ENCODE measurements around the gene FABP3. TPM values are rescaled to one million over a fixed set of nuclear protein-coding genes. Genes with fewer than 3 reads are reported as not detected.

FABP3 gene
- polyA plus RNA-seq, 1 donor from 2014 or later: 7.1 TPM

DNA sequence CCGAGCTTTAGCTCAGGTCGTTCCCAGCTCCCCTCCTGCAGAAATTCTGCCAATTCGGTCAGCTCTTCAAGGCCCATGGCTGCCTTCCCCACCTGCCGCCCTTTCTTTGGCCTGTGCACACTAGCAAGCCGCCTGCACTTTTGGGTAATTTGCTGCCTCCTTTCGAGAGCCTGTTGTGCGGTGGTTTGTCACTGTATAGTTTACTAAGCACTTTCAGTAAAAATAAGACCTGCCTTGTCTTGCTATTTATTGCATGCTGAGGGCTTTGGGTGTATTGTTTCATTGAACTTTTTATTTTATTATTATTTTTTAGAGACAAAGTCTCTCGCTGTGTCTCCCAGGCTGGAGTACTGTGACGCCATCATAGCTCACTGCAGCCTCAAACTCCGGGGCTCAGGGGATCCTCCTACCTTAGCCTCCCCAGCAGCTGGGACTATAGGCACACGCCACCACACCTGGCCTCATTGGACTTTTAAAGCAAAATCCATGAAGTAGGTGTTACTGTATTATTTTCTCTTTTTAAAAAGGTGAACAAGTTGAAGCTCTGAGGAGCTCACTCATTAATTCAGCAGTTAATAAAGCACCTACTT, 1.1 kb upstream of the FABP3 start:
- Histone ChIP-seq H3K27me3 (ENCODE audit: insufficient read depth, low read depth, low read length) (no peaks in the 10 kb centered on the region), H3K27ac (ENCODE audit: low read length) (peak overlapping the region; percentile 82), H3K4me3 (ENCODE audit: low read length) (peak overlapping the region; percentile 61), H3K9me3 (ENCODE audit: low read length) (no peaks in the 10 kb centered on the region), H4K20me1 (ENCODE audit: insufficient read depth) (no peaks in the 10 kb centered on the region), H3F3A (ENCODE audit: insufficient read depth, low read length, poor library complexity, severe bottlenecking) (no peaks in the 10 kb centered on the region), H3K9ac (ENCODE audit: low read length) (peak overlapping the region; percentile 76), H2AFZ (ENCODE audit: low read depth, low read length) (peak overlapping the region; percentile 47), H3K4me2 (ENCODE audit: low read length) (no peak overlapping the region), H3K79me2 (replicated peaks; ENCODE audit: insufficient read depth, low read length) (no peaks in the 10 kb centered on the region), H3K9me2 (ENCODE audit: insufficient read depth, low read length) (no peaks in the 10 kb centered on the region), H3K36me3 (ENCODE audit: insufficient read depth, low read length) (no peaks in the 10 kb centered on the region)
- TF ChIP-seq EZH2 (IDR thresholded peaks at IDR 0.05; ENCODE audit: borderline replicate concordance, insufficient read depth, low read length, poor library complexity, severe bottlenecking) (no peak), POLR2AphosphoS5 (IDR thresholded peaks at IDR 0.05) (no peak), TAF1 (IDR thresholded peaks at IDR 0.05; ENCODE audit: low read depth) (no peak), EP300 (conservative IDR thresholded peaks at IDR 0.05; ENCODE audit: poor library complexity, severe bottlenecking) (no peak), SMC3 (conservative IDR thresholded peaks at IDR 0.05; ENCODE audit: poor library complexity) (no peak), MXI1 (conservative IDR thresholded peaks at IDR 0.05; ENCODE audit: poor library complexity, severe bottlenecking) (no peak), RAD21 (conservative IDR thresholded peaks at IDR 0.05) (no peak)
- TF ChIP-seq, protein P1, sequence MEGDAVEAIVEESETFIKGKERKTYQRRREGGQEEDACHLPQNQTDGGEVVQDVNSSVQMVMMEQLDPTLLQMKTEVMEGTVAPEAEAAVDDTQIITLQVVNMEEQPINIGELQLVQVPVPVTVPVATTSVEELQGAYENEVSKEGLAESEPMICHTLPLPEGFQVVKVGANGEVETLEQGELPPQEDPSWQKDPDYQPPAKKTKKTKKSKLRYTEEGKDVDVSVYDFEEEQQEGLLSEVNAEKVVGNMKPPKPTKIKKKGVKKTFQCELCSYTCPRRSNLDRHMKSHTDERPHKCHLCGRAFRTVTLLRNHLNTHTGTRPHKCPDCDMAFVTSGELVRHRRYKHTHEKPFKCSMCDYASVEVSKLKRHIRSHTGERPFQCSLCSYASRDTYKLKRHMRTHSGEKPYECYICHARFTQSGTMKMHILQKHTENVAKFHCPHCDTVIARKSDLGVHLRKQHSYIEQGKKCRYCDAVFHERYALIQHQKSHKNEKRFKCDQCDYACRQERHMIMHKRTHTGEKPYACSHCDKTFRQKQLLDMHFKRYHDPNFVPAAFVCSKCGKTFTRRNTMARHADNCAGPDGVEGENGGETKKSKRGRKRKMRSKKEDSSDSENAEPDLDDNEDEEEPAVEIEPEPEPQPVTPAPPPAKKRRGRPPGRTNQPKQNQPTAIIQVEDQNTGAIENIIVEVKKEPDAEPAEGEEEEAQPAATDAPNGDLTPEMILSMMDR (IDR thresholded peaks at IDR 0.05; ENCODE audit: poor library complexity, severe bottlenecking): no peak
- TF ChIP-seq, protein P2, sequence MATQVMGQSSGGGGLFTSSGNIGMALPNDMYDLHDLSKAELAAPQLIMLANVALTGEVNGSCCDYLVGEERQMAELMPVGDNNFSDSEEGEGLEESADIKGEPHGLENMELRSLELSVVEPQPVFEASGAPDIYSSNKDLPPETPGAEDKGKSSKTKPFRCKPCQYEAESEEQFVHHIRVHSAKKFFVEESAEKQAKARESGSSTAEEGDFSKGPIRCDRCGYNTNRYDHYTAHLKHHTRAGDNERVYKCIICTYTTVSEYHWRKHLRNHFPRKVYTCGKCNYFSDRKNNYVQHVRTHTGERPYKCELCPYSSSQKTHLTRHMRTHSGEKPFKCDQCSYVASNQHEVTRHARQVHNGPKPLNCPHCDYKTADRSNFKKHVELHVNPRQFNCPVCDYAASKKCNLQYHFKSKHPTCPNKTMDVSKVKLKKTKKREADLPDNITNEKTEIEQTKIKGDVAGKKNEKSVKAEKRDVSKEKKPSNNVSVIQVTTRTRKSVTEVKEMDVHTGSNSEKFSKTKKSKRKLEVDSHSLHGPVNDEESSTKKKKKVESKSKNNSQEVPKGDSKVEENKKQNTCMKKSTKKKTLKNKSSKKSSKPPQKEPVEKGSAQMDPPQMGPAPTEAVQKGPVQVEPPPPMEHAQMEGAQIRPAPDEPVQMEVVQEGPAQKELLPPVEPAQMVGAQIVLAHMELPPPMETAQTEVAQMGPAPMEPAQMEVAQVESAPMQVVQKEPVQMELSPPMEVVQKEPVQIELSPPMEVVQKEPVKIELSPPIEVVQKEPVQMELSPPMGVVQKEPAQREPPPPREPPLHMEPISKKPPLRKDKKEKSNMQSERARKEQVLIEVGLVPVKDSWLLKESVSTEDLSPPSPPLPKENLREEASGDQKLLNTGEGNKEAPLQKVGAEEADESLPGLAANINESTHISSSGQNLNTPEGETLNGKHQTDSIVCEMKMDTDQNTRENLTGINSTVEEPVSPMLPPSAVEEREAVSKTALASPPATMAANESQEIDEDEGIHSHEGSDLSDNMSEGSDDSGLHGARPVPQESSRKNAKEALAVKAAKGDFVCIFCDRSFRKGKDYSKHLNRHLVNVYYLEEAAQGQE (IDR thresholded peaks at IDR 0.05; ENCODE audit: borderline replicate concordance): no peak

DNA sequence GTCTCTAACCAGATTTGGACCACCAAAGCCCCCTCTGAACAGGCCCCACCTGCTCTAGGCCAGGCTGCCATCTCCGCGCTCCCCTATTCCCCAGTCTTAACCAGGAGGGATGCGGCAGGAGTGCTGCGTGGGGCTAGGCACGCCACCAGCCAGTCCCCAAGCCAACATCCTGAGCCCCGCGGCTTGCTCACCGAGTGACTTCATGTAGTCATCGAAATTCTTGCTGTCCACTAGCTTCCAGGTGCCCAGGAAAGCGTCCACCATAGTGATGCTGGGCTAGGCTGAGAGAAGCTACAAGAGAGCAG, 173 bp downstream of the FABP3 start:
- H3F3A ChIP-seq (ENCODE audit: insufficient read depth, low read length, poor library complexity, severe bottlenecking): no peaks in the 10 kb centered on the region
- H3K27me3 ChIP-seq (ENCODE audit: insufficient read depth, low read depth, low read length): no peaks in the 10 kb centered on the region
- H2AFZ ChIP-seq (ENCODE audit: low read depth, low read length): no peak overlapping the region
- no peaks in the 10 kb centered on the region for H3K9me3 ChIP-seq (ENCODE audit: low read length)
- no peaks in the 10 kb centered on the region for H4K20me1 ChIP-seq (ENCODE audit: insufficient read depth)
- peak overlapping the region; percentile 61 for H3K4me3 ChIP-seq (ENCODE audit: low read length)
- no peaks in the 10 kb centered on the region for H3K36me3 ChIP-seq (ENCODE audit: insufficient read depth, low read length)
- peak overlapping the region; percentile 19 for H3K4me2 ChIP-seq (ENCODE audit: low read length)
- peak overlapping the region; percentile 76 for H3K9ac ChIP-seq (ENCODE audit: low read length)
- peak overlapping the region; percentile 82 for H3K27ac ChIP-seq (ENCODE audit: low read length)
- H3K9me2 ChIP-seq (ENCODE audit: insufficient read depth, low read length): no peaks in the 10 kb centered on the region
- TF ChIP-seq, protein P2 (IDR thresholded peaks at IDR 0.05; ENCODE audit: borderline replicate concordance): no peak
- TF ChIP-seq MXI1 (conservative IDR thresholded peaks at IDR 0.05; ENCODE audit: poor library complexity, severe bottlenecking): no peak
- TF ChIP-seq EP300 (conservative IDR thresholded peaks at IDR 0.05; ENCODE audit: poor library complexity, severe bottlenecking): no peak
- TF ChIP-seq EZH2 (IDR thresholded peaks at IDR 0.05; ENCODE audit: borderline replicate concordance, insufficient read depth, low read length, poor library complexity, severe bottlenecking): no peak
- no peak for TF ChIP-seq TAF1 (IDR thresholded peaks at IDR 0.05; ENCODE audit: low read depth)
- TF ChIP-seq, protein P1 (IDR thresholded peaks at IDR 0.05; ENCODE audit: poor library complexity, severe bottlenecking): no peak
- TF ChIP-seq RAD21 (conservative IDR thresholded peaks at IDR 0.05): no peak
- TF ChIP-seq POLR2AphosphoS5 (IDR thresholded peaks at IDR 0.05): no peak
- no peak for TF ChIP-seq SMC3 (conservative IDR thresholded peaks at IDR 0.05; ENCODE audit: poor library complexity)
- no peaks in the 10 kb centered on the region for H3K79me2 ChIP-seq (replicated peaks; ENCODE audit: insufficient read depth, low read length)
